Fibroblast of skin of abdomen (primary cell): ENCODE results near the gene JARID2.

ENCODE experiments used
- DNase-seq: peaks from one replicate; pipeline ENCODE4 v3.0.0-alpha.2; 2013

Gene JARID2

GRCh38 chr6:15500078-15500740 lies 254.3 kb downstream of the JARID2 start:
- DNase-seq = no peak

- no peak for DNase-seq
Observed at GRCh38 chr6:15500901-15501825, 255.3 kb downstream of the JARID2 start.

DNA sequence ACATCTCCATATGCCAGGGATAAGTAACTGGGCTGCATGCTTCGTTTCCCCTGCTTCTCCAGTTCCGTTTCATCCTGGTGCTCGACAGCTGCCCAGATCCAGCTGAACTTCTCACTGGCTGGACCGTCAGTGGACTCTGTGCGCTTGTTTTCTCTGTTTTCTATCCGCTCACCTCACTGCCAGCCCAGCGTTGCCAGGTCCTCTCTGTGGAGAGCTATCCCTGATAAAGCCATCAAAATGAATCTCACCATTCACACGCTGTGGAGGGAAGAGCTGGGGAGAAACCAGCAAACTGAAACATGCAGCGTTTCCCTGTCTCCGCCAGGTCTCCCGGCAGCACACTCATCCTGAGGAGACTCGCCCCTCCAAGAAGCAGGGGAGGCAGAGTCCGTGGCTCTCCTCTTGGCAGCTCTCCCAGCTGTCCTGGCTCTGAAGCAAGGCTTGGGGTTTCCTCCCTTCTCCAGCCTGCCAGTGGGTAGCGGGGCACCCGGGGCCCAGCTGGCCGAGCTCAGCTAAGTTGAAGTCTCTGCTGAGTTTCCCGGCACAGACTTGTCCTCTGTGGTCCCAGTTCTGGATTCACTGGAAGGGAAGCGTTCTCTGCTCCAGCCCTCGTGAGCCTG lies 256.1 kb downstream of the JARID2 start:
- peak; percentile 71 for DNase-seq

DNA sequence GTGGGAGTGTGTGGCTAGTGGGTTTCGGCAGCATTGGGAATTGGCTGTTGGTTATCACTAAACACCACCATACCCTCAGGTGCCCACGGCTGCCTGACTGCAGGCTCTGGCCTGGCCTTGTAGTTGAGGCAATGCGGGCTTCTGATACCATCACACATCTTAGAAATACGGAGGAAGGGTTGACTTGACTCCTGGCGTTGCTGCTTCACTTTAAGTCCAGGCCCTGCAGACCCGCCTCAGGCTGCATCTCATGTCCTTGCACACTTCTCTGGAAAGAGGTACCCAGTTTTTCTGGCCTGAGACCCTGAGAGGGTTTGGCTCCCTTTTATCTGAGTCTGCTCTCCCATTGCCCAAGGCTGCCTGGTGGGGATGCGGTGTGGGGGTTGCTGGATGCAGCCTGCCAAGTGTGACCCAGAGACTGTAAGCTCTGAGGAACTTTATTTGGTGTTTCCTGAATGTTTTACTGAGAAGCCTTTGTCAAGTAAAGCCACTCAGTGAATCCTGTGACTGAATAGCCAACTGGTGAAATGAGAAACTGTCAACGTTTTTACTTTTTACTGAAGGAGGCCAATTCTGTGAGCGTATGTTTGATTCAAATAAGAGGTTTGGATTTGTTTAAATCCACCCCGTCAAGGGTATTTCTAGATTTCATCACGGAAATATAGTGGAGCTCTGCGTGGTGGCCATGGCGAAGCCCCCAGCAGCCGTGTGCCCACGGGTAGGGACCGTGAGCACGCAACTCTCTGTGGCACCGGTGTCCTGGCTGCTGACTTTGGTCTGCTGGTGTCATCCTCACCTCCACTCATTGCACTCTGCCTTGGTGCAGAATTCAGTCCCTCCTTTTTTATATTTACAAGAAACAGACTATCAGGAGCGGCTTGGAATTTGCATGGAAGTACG lies 256.8 kb downstream of the JARID2 start:
- DNase-seq = no peak

- no peak for DNase-seq
Observed at GRCh38 chr6:15503346-15503680, 257.4 kb downstream of the JARID2 start.

DNA sequence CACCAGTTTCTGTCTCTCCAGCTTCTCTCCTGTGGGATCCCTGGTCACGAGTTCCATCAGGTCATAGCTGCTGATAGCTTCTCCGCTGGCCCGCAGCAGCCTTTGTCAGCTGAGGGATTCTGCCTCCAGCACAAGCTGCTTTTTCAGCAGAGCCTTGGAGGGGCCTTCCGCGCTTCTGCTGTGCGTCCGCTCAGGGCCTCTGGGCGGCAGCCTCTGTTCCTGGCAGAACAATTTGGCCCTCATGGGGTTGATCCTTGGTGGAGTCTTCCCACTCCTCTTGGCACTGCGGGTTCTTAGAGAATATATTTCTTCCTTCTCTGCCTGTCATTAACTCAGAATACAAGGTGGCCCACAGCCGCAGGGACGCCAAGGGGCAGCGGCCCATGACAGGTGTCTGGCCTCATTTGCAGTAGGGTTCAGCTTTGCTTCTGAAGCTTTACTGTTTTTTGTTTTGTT lies 258.2 kb downstream of the JARID2 start:
- DNase-seq = no peak

DNA sequence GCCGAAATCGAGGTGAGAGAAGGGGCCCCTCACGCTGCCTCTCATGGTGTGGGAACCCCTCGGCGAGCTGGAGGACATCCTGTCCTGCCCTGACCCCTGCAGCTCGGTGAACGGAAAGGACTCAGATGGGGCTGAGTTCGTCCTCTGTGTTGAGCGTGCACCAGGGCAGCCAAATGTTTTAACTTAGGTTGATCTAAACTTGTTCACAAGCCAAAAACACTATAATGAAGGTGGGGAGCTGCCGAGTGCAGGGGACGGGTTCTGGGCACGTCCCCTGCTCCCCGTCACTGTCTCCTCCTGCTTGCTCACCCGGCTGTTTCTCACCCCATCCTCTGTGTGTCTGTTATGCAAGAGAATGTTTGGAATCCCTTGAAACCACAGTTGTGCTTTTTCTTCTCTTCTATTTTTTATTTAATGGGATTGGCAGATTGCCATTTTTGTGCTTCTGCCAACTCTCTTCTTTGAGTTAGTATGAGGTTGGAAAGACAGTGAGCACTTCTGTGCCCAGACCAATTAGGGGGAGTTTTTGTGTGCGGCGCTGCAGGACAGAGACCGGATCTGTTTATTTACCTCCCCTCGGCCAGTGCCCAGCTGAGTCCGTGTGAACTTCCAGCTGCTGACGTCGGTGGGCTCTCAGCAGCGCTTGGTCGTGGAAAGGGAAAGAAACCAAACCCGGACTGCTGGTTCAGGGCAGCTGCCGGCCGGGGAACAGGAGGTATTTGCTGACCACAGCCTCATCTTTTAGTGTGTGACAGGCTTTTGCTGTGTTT lies 258.9 kb downstream of the JARID2 start:
- DNase-seq = peak; percentile 97

- DNase-seq = no peak
Observed at GRCh38 chr6:15505463-15505918, 259.6 kb downstream of the JARID2 start.

GRCh38 chr6:15506066-15506465 lies 260.2 kb downstream of the JARID2 start:
- DNase-seq = no peak

DNA sequence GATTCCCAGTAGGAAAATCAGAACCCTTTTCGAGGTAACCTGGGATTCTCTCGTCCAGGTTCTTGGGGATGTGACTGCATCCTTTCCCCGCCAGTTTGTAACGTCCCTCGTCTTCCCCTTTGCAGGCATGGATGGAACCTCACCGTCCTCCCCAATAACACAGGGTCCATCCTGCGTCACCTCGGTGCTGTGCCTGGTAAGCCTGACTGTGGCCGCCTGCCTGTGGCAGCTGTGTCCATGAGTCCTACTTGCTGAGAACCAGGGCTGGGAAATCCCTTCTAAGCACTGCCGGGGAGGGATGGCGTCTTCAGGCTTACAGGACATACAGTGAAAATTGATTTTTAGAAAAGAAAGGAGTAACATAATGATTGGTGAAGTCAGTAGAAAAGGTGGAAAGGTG lies 261.4 kb downstream of the JARID2 start:
- no peak for DNase-seq

GRCh38 chr6:15507746-15508145 lies 261.9 kb downstream of the JARID2 start:
- DNase-seq = no peak

DNA sequence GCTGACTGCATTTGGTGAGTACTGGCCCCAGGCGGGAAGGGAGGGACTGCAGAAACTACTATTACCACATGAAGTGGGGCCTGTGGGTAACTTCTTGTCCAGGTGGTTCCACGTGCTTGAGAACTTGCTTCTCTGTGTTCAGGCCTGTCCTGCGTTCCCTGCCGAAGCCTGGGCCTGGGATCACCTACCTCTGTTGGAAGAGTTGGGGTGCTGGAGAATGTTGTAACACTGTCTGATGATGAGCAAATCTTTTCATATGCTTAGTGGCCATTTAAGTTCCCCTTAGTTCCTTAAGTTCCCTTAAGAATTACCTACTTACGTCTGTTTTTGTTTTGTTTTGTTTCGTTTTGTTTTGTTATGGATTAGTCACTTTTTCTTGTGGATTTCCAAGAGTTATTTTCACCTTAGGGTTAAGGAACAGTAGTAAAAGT lies 262.6 kb downstream of the JARID2 start:
- no peak for DNase-seq

GRCh38 chr6:15508931-15509330 lies 263.1 kb downstream of the JARID2 start:
- DNase-seq = no peak

- DNase-seq = no peak
Observed at GRCh38 chr6:15509335-15509933, 263.6 kb downstream of the JARID2 start.

DNA sequence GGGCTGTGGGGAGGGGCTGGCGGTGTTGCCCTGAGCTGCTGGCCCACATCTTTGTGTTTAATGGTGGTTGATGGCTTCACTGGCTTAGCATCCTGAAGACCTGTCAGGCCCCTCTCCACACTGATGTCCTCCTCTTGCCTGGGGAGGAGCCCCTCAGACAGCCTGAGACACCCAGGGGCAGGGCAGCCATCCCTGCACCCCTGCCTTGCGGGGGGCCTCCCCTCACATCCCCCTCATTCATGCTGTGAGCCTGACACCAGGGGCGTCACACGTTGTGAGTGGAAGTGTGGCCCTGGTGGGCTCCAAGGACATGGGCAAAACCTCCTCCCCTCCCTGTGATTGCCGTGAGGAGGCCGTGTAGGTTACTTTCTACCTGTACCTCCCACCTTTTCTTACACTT lies 264.3 kb downstream of the JARID2 start:
- no peak for DNase-seq

GRCh38 chr6:15510536-15511247 lies 264.8 kb downstream of the JARID2 start:
- DNase-seq = no peak

- DNase-seq = no peak
Observed at GRCh38 chr6:15511248-15512125, 265.6 kb downstream of the JARID2 start.

GRCh38 chr6:15512126-15512525 lies 266.3 kb downstream of the JARID2 start:
- DNase-seq = no peak

DNA sequence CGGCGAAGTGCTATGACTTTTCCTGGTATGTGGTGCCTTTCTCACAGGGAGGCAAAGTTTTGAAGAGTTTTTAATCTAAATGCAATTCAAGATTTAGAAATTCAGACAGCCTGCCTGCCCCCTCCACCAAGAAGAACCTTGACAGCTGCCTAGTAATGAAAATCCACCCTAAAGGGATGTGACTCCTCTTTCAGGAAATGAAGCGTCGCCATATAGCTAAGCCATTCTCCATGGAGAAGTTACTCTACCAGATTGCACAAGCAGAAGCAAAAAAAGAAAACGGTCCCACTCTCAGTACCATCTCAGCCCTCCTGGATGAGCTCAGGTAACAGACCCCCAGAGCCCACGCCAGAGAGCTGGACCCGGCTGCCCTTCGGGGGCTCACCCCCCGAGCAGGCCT lies 266.9 kb downstream of the JARID2 start:
- DNase-seq = no peak
